Ishikawa (cell line): Measurements from ENCODE around the gene CCR5.

ENCODE experiments used
- CREB1 ChIP-seq: IDR thresholded peaks from 2 replicates; pipeline ENCODE4 v1.6.1; 2012; ENCODE audit warnings: low read depth
- EGR1 ChIP-seq: IDR thresholded peaks from 2 replicates; pipeline ENCODE4 v1.6.1; 2012
- RAD21 ChIP-seq: IDR thresholded peaks from 2 replicates; pipeline ENCODE4 v1.6.1; 2012; ENCODE audit warnings: low read depth
- TAF1 ChIP-seq: IDR thresholded peaks from 2 replicates; pipeline ENCODE4 v1.6.1; 2012; ENCODE audit warnings: low read depth, mild to moderate bottlenecking
- YY1 ChIP-seq: IDR thresholded peaks from 2 replicates; pipeline ENCODE4 v1.6.1; 2012; ENCODE audit warnings: low read depth

DNA sequence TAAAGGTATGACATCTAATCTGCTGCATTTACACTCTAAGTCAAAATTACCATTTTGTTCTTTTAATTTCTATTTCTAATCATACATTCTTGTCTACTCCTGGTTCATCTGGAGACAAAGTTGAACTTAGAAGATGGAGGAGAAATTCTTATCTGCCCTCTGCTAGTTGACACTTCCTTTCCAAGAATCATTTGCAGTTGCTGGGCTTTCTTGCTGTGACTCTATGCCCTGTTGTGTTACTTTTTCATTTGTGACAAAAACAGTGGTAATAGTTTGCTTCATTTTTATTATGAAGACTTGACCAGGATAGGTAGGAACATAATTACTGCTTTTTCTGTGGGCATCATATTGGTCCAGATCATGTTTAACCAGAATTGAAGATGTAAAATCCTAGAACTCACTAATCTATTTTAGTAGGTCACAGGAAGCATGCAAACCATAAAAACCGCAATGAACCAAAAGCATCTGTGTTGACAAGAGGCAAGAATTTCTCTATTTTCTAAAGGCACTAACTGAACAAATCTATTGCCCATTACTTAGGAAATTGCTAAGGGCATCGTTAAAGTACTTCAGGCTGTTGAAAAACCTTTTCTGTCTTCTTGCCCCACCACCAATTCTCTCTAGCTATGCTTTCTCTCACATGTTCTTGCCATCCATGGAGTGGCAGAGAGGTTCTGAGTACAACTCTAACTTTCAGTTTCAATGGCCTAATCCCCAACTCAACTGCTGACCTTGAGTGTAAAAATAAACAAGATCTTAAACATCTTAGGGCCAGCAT, 21.1 kb upstream of the CCR5 start:
- TF ChIP-seq EGR1 (no peak), CREB1 (no peak), TAF1 (no peak), RAD21 (no peak), YY1 (no peak)
